GM12864 (cell line): Measurements from ENCODE around the gene COX5A.
"Not testable (repeated sequence)": the region's sequence is repeated elsewhere in the genome, so short reads cannot be mapped to it uniquely, and the experiment has no call there.

Source experiments
- DNase-seq: peaks from one replicate; pipeline ENCODE4 v3.0.0-alpha.2; 2011; ENCODE audit warnings: low read depth
- H3K4me3 ChIP-seq: 2 replicates; pipeline ENCODE4 v1.5.1; 2011; ENCODE audit warnings: mild to moderate bottlenecking, low read depth, low read length, control low read depth
- CTCF ChIP-seq: IDR thresholded peaks from 2 replicates; pipeline ENCODE4 v1.5.1; 2011; ENCODE audit warnings: low read depth, mild to moderate bottlenecking, moderate library complexity, low read length, control low read depth, inconsistent platforms; ENCODE audit errors: missing control alignments

The COX5A gene

GRCh38 chr15:74891469-74891868, 46.4 kb downstream of the COX5A start:
- H3K4me3 ChIP-seq = no peak overlapping the region

GRCh38 chr15:74890665-74890960, 47.3 kb downstream of the COX5A start:
- peak overlapping the region; percentile 92 for H3K4me3 ChIP-seq
- no peak for DNase-seq

More at GRCh38 chr15:74891469-74891868, 46.4 kb downstream of the COX5A start:
- DNase-seq = no peak
- no peak for TF ChIP-seq CTCF

GRCh38 chr15:74889883-74890664, 47.8 kb downstream of the COX5A start, which contains the start of gene MPI:
TSS of gene MPI (plus strand) at chr15:74890042. CDS start at chr15:74890074, 32 bp downstream.
- peak within 1 kb of the TSS; percentile 92 for H3K4me3 ChIP-seq
- no peak for DNase-seq
- no peak for TF ChIP-seq CTCF

More at GRCh38 chr15:74890665-74890960, 47.3 kb downstream of the COX5A start:
- no peak for TF ChIP-seq CTCF

GRCh38 chr15:74889390-74889882, 48.4 kb downstream of the COX5A start:
- DNase-seq = no peak
- H3K4me3 ChIP-seq = peak overlapping the region; percentile 92
- no peak for TF ChIP-seq CTCF

GRCh38 chr15:74888716-74889115, 49.2 kb downstream of the COX5A start:
- DNase-seq = no peak
- H3K4me3 ChIP-seq = no peak overlapping the region; the same call in none of the 2 replicates
- TF ChIP-seq CTCF = no peak

GRCh38 chr15:74887537-74888193, 50.2 kb downstream of the COX5A start:
- DNase-seq, H3K4me3 ChIP-seq: not testable (repeated sequence)

- H3K4me3 ChIP-seq = no peak overlapping the region
- no peak for DNase-seq
- no peak for TF ChIP-seq CTCF
These were observed 52.4 kb downstream of the COX5A start for GRCh38 chr15:74885461-74885860.
